Measurements from ENCODE around the gene ZNF407. TPM values are rescaled to one million over a fixed set of nuclear protein-coding genes. Genes with fewer than 3 reads are reported as not detected.

ZNF407 gene
- total RNA-seq, 1 experiment from 2014 or later, result 7.6 TPM

GRCh38 chr18:74949611-74950010 lies 351.9 kb downstream of the ZNF407 start:
- Histone ChIP-seq H2AFZ (ENCODE audit: low read depth, low read length, poor library complexity, severe bottlenecking) (no peak overlapping the region), H3K4me3 (replicated peaks in 1 of 2; ENCODE audit: low read depth in 1 of 2, low read length in 2 of 2) (no peak overlapping the region), H3K9ac (ENCODE audit: low read length) (no peak overlapping the region), H3K36me3 (ENCODE audit: control insufficient read depth in 1 of 2, insufficient read depth in 2 of 2, low read length in 2 of 2) (no peaks in the 10 kb centered on the region), H3K4me2 (ENCODE audit: low read length) (no peak overlapping the region), H3K79me2 (ENCODE audit: insufficient read depth, low read length) (no peaks in the 10 kb centered on the region), H3K9me2 (ENCODE audit: insufficient read depth) (no peaks in the 10 kb centered on the region), H3K27me3 (ENCODE audit: insufficient read depth, low read length) (no peaks in the 10 kb centered on the region), H3K27ac (ENCODE audit: low read depth, low read length) (no peak overlapping the region), H3K9me3 (ENCODE audit: control insufficient read depth in 1 of 2, insufficient read depth in 1 of 2, low read depth in 1 of 2, low read length in 2 of 2) (no peaks in the 10 kb centered on the region), H4K20me1 (ENCODE audit: insufficient read depth) (no peaks in the 10 kb centered on the region), H3K4me1 (ENCODE audit: control insufficient read depth in 1 of 2, insufficient read depth in 2 of 2, low read length in 2 of 2) (no peaks in the 10 kb centered on the region)
- BruUV-seq (replicated peaks), result no TSS peak
- intact Hi-C loops (cut with micrococcal nuclease), result no loop called here
- ATAC-seq, result no peak
- ChIA-PET CTCF (no interaction called here), RAD21 (ENCODE audit: low non-redundant PET in 1 of 2, low total read pairs in 2 of 2, uncharacterized antibody in 2 of 2, unreplicated experiment in 2 of 2) (no interaction called here), POLR2A (no interaction called here)
- DNase-seq (ENCODE audit: low read depth, low spot score), result no peak
- TF ChIP-seq REST (IDR thresholded peaks at IDR 0.05; ENCODE audit: low read depth) (no peak), YY1 (IDR thresholded peaks at IDR 0.05; ENCODE audit: extremely low read depth, insufficient replicate concordance, low read depth, low read length) (no peak), MAX (IDR thresholded peaks at IDR 0.05) (no peak)

- Histone ChIP-seq H3K4me1 (ENCODE audit: control insufficient read depth in 1 of 2, insufficient read depth in 2 of 2, low read length in 2 of 2) (no peaks in the 10 kb centered on the region), H3K27me3 (ENCODE audit: insufficient read depth, low read length) (no peaks in the 10 kb centered on the region), H3K9ac (ENCODE audit: low read length) (no peak overlapping the region), H3K4me2 (ENCODE audit: low read length) (no peak overlapping the region), H3K9me2 (ENCODE audit: insufficient read depth) (no peaks in the 10 kb centered on the region), H3K36me3 (ENCODE audit: control insufficient read depth in 1 of 2, insufficient read depth in 2 of 2, low read length in 2 of 2) (no peaks in the 10 kb centered on the region), H3K4me3 (replicated peaks in 1 of 2; ENCODE audit: low read depth in 1 of 2, low read length in 2 of 2) (no peak overlapping the region), H3K9me3 (ENCODE audit: control insufficient read depth in 1 of 2, insufficient read depth in 1 of 2, low read depth in 1 of 2, low read length in 2 of 2) (no peaks in the 10 kb centered on the region), H2AFZ (ENCODE audit: low read depth, low read length, poor library complexity, severe bottlenecking) (no peak overlapping the region), H3K79me2 (ENCODE audit: insufficient read depth, low read length) (no peaks in the 10 kb centered on the region), H3K27ac (ENCODE audit: low read depth, low read length) (no peak overlapping the region), H4K20me1 (ENCODE audit: insufficient read depth) (no peaks in the 10 kb centered on the region)
- intact Hi-C loops (cut with micrococcal nuclease), result no loop called here
- ATAC-seq, result no peak
- ChIA-PET POLR2A (no interaction called here), CTCF (no interaction called here), RAD21 (ENCODE audit: low non-redundant PET in 1 of 2, low total read pairs in 2 of 2, uncharacterized antibody in 2 of 2, unreplicated experiment in 2 of 2) (no interaction called here)
- no peak for DNase-seq (ENCODE audit: low read depth, low spot score)
- no TSS peak for BruUV-seq (replicated peaks)
- TF ChIP-seq ZFX (IDR thresholded peaks at IDR 0.05) (no peak), EGR1 (IDR thresholded peaks at IDR 0.05; ENCODE audit: low read depth) (no peak), CEBPB (IDR thresholded peaks at IDR 0.05; ENCODE audit: low read depth) (no peak), SRF (IDR thresholded peaks at IDR 0.05; ENCODE audit: low read depth) (no peak), FOSL1 (IDR thresholded peaks at IDR 0.05; ENCODE audit: low read depth) (no peak), CBX3 (IDR thresholded peaks at IDR 0.05; ENCODE audit: low read depth) (no peak), ZNF274 (IDR thresholded peaks at IDR 0.05; ENCODE audit: low read depth, low read length) (no peak), POLR2A (IDR thresholded peaks at IDR 0.05; ENCODE audit: borderline replicate concordance, extremely low read depth, insufficient read depth, insufficient read length) (no peak), EZH2phosphoT487 (IDR thresholded peaks at IDR 0.05; ENCODE audit: borderline replicate concordance) (no peak), MAX (IDR thresholded peaks at IDR 0.05) (no peak), ATF3 (IDR thresholded peaks at IDR 0.05) (no peak), EZH2 (IDR thresholded peaks at IDR 0.05) (no peak), TCF7L2 (IDR thresholded peaks at IDR 0.05; ENCODE audit: borderline replicate concordance, extremely low read depth, insufficient read depth, insufficient read length) (no peak), SIN3A (IDR thresholded peaks at IDR 0.05; ENCODE audit: low read depth) (no peak)
Observed at GRCh38 chr18:74950479-74950878, 352.8 kb downstream of the ZNF407 start.
